Testis (tissue), 2 donors: ENCODE results near the gene ESRRA.

Experiments
- CTCF ChIP-seq, 3 experiments: fragments of 450-650 bp in 2 of 3; fragments of 200-600 bp in 1 of 3; sonication (generic) in 1 of 3; IDR thresholded peaks; one replicate each; pipeline ENCODE4 v1.5.1; 2016 to 2019; ENCODE audit warnings: antibody characterized with exemption in 3 of 3, mild to moderate bottlenecking in 2 of 3, moderate library complexity in 1 of 3
- POLR2A ChIP-seq: fragments of 450-650 bp; IDR thresholded peaks from one replicate; pipeline ENCODE4 v1.6.1; 2017; ENCODE audit warnings: antibody characterized with exemption, mild to moderate bottlenecking, moderate library complexity

DNA sequence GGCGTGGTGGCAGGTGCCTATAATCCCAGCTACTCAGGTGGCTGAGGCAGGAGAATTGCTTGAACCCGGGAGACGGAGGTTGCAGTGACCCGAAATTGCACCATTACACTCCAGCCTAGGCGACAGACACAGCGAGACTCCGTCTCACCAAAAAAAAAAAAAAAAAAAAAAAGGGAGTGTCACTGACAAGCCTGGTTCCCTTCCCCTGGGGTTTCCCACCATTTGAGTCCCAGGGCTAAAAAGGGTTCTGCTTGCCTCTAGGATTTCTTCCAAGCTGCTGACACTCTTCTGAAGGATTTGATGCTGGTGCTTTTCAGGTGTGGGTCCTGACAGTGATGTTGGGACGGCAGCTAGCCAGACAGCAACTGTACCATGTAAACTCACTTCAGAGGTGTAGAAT, 33.4 kb downstream of the ESRRA start:
- no peak for TF ChIP-seq CTCF (IDR thresholded peaks at IDR 0.05)
- TF ChIP-seq POLR2A, result no peak
